ENCODE data around the gene RNU1-4.
"Not testable (repeated sequence)": the region's sequence is repeated elsewhere in the genome, so short reads cannot be mapped to it uniquely, and the experiment has no call there.

The RNU1-4 gene

GRCh38 chr1:16770896-16771446 is 30.7 kb downstream of the RNU1-4 start:
- DNase-seq, result not testable (repeated sequence)

GRCh38 chr1:16772275-16773204 is 32.2 kb downstream of the RNU1-4 start:
- not testable (repeated sequence) for DNase-seq

GRCh38 chr1:16773205-16773596 is 32.9 kb downstream of the RNU1-4 start:
- DNase-seq, result not testable (repeated sequence)

- not testable (repeated sequence) for DNase-seq
These were observed 33.4 kb downstream of the RNU1-4 start for GRCh38 chr1:16773723-16774122.

GRCh38 chr1:16774773-16775172 is 34.5 kb downstream of the RNU1-4 start:
- DNase-seq, result not testable (repeated sequence)

GRCh38 chr1:16775290-16775689 is 35.0 kb downstream of the RNU1-4 start:
- not testable (repeated sequence) for DNase-seq

- DNase-seq, result not testable (repeated sequence)
These were observed 35.9 kb downstream of the RNU1-4 start for GRCh38 chr1:16776248-16776647.

- not testable (repeated sequence) for DNase-seq
These were observed 36.5 kb downstream of the RNU1-4 start for GRCh38 chr1:16776835-16777234.

- not testable (repeated sequence) for DNase-seq
These were observed 37.5 kb downstream of the RNU1-4 start for GRCh38 chr1:16777821-16778220.

- DNase-seq, result not testable (repeated sequence)
These were observed 39.2 kb downstream of the RNU1-4 start for GRCh38 chr1:16779525-16779924.

- DNase-seq, result not testable (repeated sequence)
These were observed 40.7 kb downstream of the RNU1-4 start for GRCh38 chr1:16781033-16781432.

GRCh38 chr1:16781625-16782024 is 41.3 kb downstream of the RNU1-4 start:
- DNase-seq, result not testable (repeated sequence)

- DNase-seq, result not testable (repeated sequence)
These were observed 44.6 kb downstream of the RNU1-4 start for GRCh38 chr1:16784955-16785354.

- DNase-seq, result not testable (repeated sequence)
These were observed 46.0 kb downstream of the RNU1-4 start for GRCh38 chr1:16786362-16786761.

- DNase-seq, result not testable (repeated sequence)
These were observed 46.9 kb downstream of the RNU1-4 start for GRCh38 chr1:16787175-16787574.

- DNase-seq, result not testable (repeated sequence)
These were observed 47.4 kb downstream of the RNU1-4 start for GRCh38 chr1:16787711-16788110.
